Esophagus muscularis mucosa (tissue), 4 donors: ENCODE data around the gene IPPK. TPM values are rescaled to one million over a fixed set of nuclear protein-coding genes. Genes with fewer than 3 reads are reported as not detected.

ENCODE experiments used
- DNase-seq: peaks from one replicate; pipeline ENCODE4 v3.0.0-alpha.2; 2017; ENCODE audit errors: extremely low spot score
- H3K27ac ChIP-seq, 4 donors: fragments of 200-600 bp; sonication (generic); replicated peaks in 1 of 4; 1 replicate in 3 of 4; 2 replicates in 1 of 4; pipeline ENCODE4 v1.5.1; 2016 to 2019; ENCODE audit warnings: mild to moderate bottlenecking in 1 of 4
- H3K27me3 ChIP-seq, 4 donors: fragments of 200-600 bp; sonication (generic); one replicate each; pipeline versions ENCODE4 v1.5.1 to v1.6.0; 2016 to 2019
- H3K36me3 ChIP-seq, 4 donors: fragments of 200-600 bp; sonication (generic); one replicate each; pipeline ENCODE4 v1.5.1; 2016 to 2019
- H3K4me1 ChIP-seq, 4 donors: fragments of 200-600 bp; sonication (generic); one replicate each; pipeline ENCODE4 v1.5.1; 2016 to 2019
- H3K4me3 ChIP-seq, 4 donors: fragments of 200-600 bp; sonication (generic); 1 replicate in 2 of 4; 2 replicates in 2 of 4; pipeline ENCODE4 v1.5.1; 2016 to 2019; ENCODE audit warnings: mild to moderate bottlenecking in 4 of 4, moderate library complexity in 1 of 4
- H3K9me3 ChIP-seq, 4 donors: fragments of 200-600 bp; sonication (generic); 1 replicate in 3 of 4; 2 replicates in 1 of 4; pipeline ENCODE4 v1.5.1; 2016 to 2019
- CTCF ChIP-seq, 3 experiments: fragments of 200-600 bp in 2 of 3; fragments of 450-650 bp in 1 of 3; sonication (generic) in 2 of 3; IDR thresholded peaks; one replicate each; pipeline ENCODE4 v1.5.1; 2017 to 2019; ENCODE audit warnings: antibody characterized with exemption in 3 of 3, mild to moderate bottlenecking in 2 of 3, moderate library complexity in 1 of 3
- EP300 ChIP-seq: sonication (generic); formaldehyde crosslinking; IDR thresholded peaks from one replicate; pipeline ENCODE4 v1.6.1; 2017; ENCODE audit warnings: antibody characterized with exemption
- POLR2A ChIP-seq: fragments of 450-650 bp; IDR thresholded peaks from one replicate; pipeline ENCODE4 v1.6.1; 2017; ENCODE audit warnings: antibody characterized with exemption, moderate library complexity, mild to moderate bottlenecking, low read depth
- POLR2AphosphoS5 ChIP-seq, 2 donors: sonication (generic); formaldehyde crosslinking; IDR thresholded peaks; one replicate each; pipeline ENCODE4 v1.6.1; 2017; ENCODE audit warnings: antibody characterized with exemption in 2 of 2
- WGBS: methylation state at CpG from one replicate; pipeline ENCODE4 v1.1.5; 2018; 5-methylcytosine and 5-hydroxymethylcytosine counted together
- intact Hi-C: fragments of 100-400 bp; cut with DNase I; formaldehyde crosslinking; loops from one replicate; pipeline ENCODE4 v1.15.1; 2023
- total RNA-seq, 4 donors: library from RNA; depleted of rRNA; stranded (reverse); fragments of >200 nt; gene quantifications; one replicate each; pipeline versions ENCODE4 v1.1.0 to v1.2.1, GENCODE V29; 2016

The IPPK gene
- total RNA-seq, 4 donors from 2014 or later = 5.0 to 8.4 (median 6.1) TPM

GRCh38 chr9:92619601-92620300 lies 50.2 kb downstream of the IPPK start:
- H3K4me3 ChIP-seq = no peak overlapping the region
- intact Hi-C loops = loop anchor here (5.0 kb wide), 2 partner anchors 117 to 127 kb away; no protein-coding TSS in a partner anchor
- DNase-seq = no peak
- peaks cover 0 to 56% (median 15%) of the 10 kb centered on the region in 4 donors for H3K36me3 ChIP-seq
- peaks cover 22 to 73% (median 65%) of the 10 kb centered on the region in 4 donors for H3K4me1 ChIP-seq
- WGBS = 84% methylated on average over 5 of the region's 24 CpGs
- H3K27me3 ChIP-seq = no peaks in the 10 kb centered on the region
- no peak for TF ChIP-seq POLR2AphosphoS5 (IDR thresholded peaks at IDR 0.05)
- no peak for TF ChIP-seq EP300
- TF ChIP-seq POLR2A = no peak
- no peak for TF ChIP-seq CTCF (IDR thresholded peaks at IDR 0.05)
- peak overlapping the region; percentile 82 to 90 (median 88) for H3K27ac ChIP-seq
- H3K9me3 ChIP-seq = no peaks in the 10 kb centered on the region

GRCh38 chr9:92618633-92619225 lies 51.2 kb downstream of the IPPK start:
- no peak for DNase-seq
- peaks cover 0 to 57% (median 12%) of the 10 kb centered on the region in 4 donors for H3K36me3 ChIP-seq
- 72% methylated on average over 10 of the region's 10 CpGs for WGBS

GRCh38 chr9:92617951-92618510 lies 51.9 kb downstream of the IPPK start:
- Histone ChIP-seq H3K4me3 (no peak overlapping the region), H3K36me3 (peaks cover 0 to 60% (median 15%) of the 10 kb centered on the region in 4 donors), H3K4me1 (peaks cover 22 to 81% (median 79%) of the 10 kb centered on the region in 4 donors), H3K27ac (peak overlapping the region; percentile 82 to 90 (median 88)), H3K9me3 (no peaks in the 10 kb centered on the region), H3K27me3 (no peaks in the 10 kb centered on the region)
- intact Hi-C loops = loop anchor here (5.0 kb wide), 1 partner anchor 116 kb away; no protein-coding TSS in a partner anchor
- WGBS = 88% methylated on average over 11 of the region's 11 CpGs
- no peak for DNase-seq
- TF ChIP-seq EP300 (no peak), POLR2AphosphoS5 (IDR thresholded peaks at IDR 0.05) (peak in 1 of 2 donors; percentile 13)

More at GRCh38 chr9:92618633-92619225, 51.2 kb downstream of the IPPK start:
- intact Hi-C loops = loop anchor here (5.0 kb wide), 1 partner anchor 116 kb away; no protein-coding TSS in a partner anchor
- H3K9me3 ChIP-seq = no peaks in the 10 kb centered on the region
- TF ChIP-seq POLR2AphosphoS5 (IDR thresholded peaks at IDR 0.05) (peak in 1 of 2 donors; percentile 48), EP300 (no peak), CTCF (IDR thresholded peaks at IDR 0.05) (no peak), POLR2A (no peak)
- peak overlapping the region; percentile 82 to 90 (median 88) for H3K27ac ChIP-seq
- no peaks in the 10 kb centered on the region for H3K27me3 ChIP-seq
- peaks cover 22 to 74% (median 72%) of the 10 kb centered on the region in 4 donors for H3K4me1 ChIP-seq
- no peak overlapping the region for H3K4me3 ChIP-seq

GRCh38 chr9:92617195-92617813 lies 52.6 kb downstream of the IPPK start:
- H3K27me3 ChIP-seq = no peaks in the 10 kb centered on the region
- WGBS = 88% methylated on average over 11 of the region's 11 CpGs
- H3K27ac ChIP-seq = peak overlapping the region; percentile 82 to 90 (median 88)
- intact Hi-C loops = loop anchor here (5.0 kb wide), 1 partner anchor 115 kb away; no protein-coding TSS in a partner anchor
- H3K4me1 ChIP-seq = peaks cover 22 to 88% (median 87%) of the 10 kb centered on the region in 4 donors
- TF ChIP-seq POLR2A (no peak), EP300 (no peak), CTCF (IDR thresholded peaks at IDR 0.05) (no peak), POLR2AphosphoS5 (IDR thresholded peaks at IDR 0.05) (no peak)
- H3K9me3 ChIP-seq = no peaks in the 10 kb centered on the region
- peaks cover 0 to 68% (median 18%) of the 10 kb centered on the region in 4 donors for H3K36me3 ChIP-seq
- peak overlapping the region; percentile 23 to 42 (median 36) for H3K4me3 ChIP-seq
- no peak for DNase-seq
